GM19025 (cell line): Measurements from ENCODE around the gene ANKRD18B.
"Not testable (repeated sequence)": the region's sequence is repeated elsewhere in the genome, so short reads cannot be mapped to it uniquely, and the experiment has no call there.

Experiments
- ATAC-seq: cut with Tn5 transposase; IDR thresholded peaks from one replicate; pipeline ENCODE4 v1.9.1; 2021; ENCODE audit warnings: mild to moderate bottlenecking, low read depth, moderate library complexity; ENCODE audit not compliant: unreplicated experiment

The ANKRD18B gene

GRCh38 chr9:33528069-33528468, 4.0 kb downstream of the ANKRD18B start:
- not testable (repeated sequence) for ATAC-seq

- ATAC-seq: not testable (repeated sequence)
Observed at GRCh38 chr9:33533958-33534357, 9.9 kb downstream of the ANKRD18B start.

GRCh38 chr9:33535541-33535940, 11.5 kb downstream of the ANKRD18B start:
- ATAC-seq: no peak

GRCh38 chr9:33543463-33543862, 19.4 kb downstream of the ANKRD18B start:
- not testable (repeated sequence) for ATAC-seq

- not testable (repeated sequence) for ATAC-seq
Observed at GRCh38 chr9:33545715-33546114, 21.7 kb downstream of the ANKRD18B start.

- ATAC-seq: not testable (repeated sequence)
Observed at GRCh38 chr9:33548816-33549215, 24.8 kb downstream of the ANKRD18B start.

GRCh38 chr9:33549418-33549817, 25.4 kb downstream of the ANKRD18B start:
- not testable (repeated sequence) for ATAC-seq

GRCh38 chr9:33551183-33551582, 27.1 kb downstream of the ANKRD18B start:
- ATAC-seq: not testable (repeated sequence)

- ATAC-seq: not testable (repeated sequence)
Observed at GRCh38 chr9:33552315-33552725, 28.3 kb downstream of the ANKRD18B start.

GRCh38 chr9:33560217-33560616, 36.2 kb downstream of the ANKRD18B start:
- ATAC-seq: not testable (repeated sequence)

- not testable (repeated sequence) for ATAC-seq
Observed at GRCh38 chr9:33562196-33562595, 38.1 kb downstream of the ANKRD18B start.

GRCh38 chr9:33567776-33568175, 43.7 kb downstream of the ANKRD18B start:
- not testable (repeated sequence) for ATAC-seq

- not testable (repeated sequence) for ATAC-seq
Observed at GRCh38 chr9:33577786-33578185, 53.7 kb downstream of the ANKRD18B start.

GRCh38 chr9:33579996-33580395, 55.9 kb downstream of the ANKRD18B start:
- not testable (repeated sequence) for ATAC-seq

GRCh38 chr9:33582686-33583085, 58.6 kb downstream of the ANKRD18B start:
- ATAC-seq: not testable (repeated sequence)

- ATAC-seq: not testable (repeated sequence)
Observed at GRCh38 chr9:33586128-33586527, 62.1 kb downstream of the ANKRD18B start.

GRCh38 chr9:33587799-33588198, 63.7 kb downstream of the ANKRD18B start:
- ATAC-seq: not testable (repeated sequence)

GRCh38 chr9:33588876-33589275, 64.8 kb downstream of the ANKRD18B start:
- ATAC-seq: not testable (repeated sequence)

GRCh38 chr9:33590857-33591256, 66.8 kb downstream of the ANKRD18B start:
- ATAC-seq: not testable (repeated sequence)

- not testable (repeated sequence) for ATAC-seq
Observed at GRCh38 chr9:33596974-33597373, 72.9 kb downstream of the ANKRD18B start.

- ATAC-seq: not testable (repeated sequence)
Observed at GRCh38 chr9:33597386-33597785, 73.3 kb downstream of the ANKRD18B start.

- not testable (repeated sequence) for ATAC-seq
Observed at GRCh38 chr9:33598796-33599379, 74.8 kb downstream of the ANKRD18B start.
